Ovary (tissue), 3 donors: ENCODE measurements around the gene INPP5A.

Source experiments
- POLR2A ChIP-seq: fragments of 450-650 bp; IDR thresholded peaks from one replicate; pipeline ENCODE4 v1.6.1; 2017; ENCODE audit warnings: antibody characterized with exemption, mild to moderate bottlenecking, moderate library complexity
- TF ChIP-seq, protein P1 (sequence below), 3 donors: fragments of 450-650 bp in 2 of 3; fragments of 200-600 bp in 1 of 3; IDR thresholded peaks; one replicate each; pipeline versions ENCODE4 v1.5.1 to v1.8.0; 2016 to 2022; ENCODE audit warnings: antibody characterized with exemption in 3 of 3, mild to moderate bottlenecking in 1 of 3
- donor health status: DM: no; HTN: no; CAD: no.

DNA sequence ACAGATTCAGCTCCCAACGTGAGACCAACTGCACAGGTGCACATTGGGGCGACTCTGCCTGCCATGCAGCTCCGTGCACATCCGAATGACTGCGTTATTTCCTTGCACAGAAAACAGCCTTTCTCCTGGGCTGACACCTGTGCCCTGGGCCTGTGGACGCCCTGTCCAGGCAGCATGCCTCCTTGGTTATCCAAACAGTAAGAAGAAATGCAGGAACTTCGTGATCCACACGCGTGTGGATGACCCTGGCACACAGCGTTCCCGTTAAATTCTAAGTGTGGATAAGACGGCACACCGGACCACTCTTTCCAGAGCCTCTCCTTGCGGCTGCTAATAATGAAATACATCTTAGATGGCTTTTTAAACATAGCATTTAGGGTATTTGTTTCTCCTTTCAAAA lies 208.8 kb downstream of the INPP5A start:
- TF ChIP-seq POLR2A = no peak
- TF ChIP-seq, protein P1, sequence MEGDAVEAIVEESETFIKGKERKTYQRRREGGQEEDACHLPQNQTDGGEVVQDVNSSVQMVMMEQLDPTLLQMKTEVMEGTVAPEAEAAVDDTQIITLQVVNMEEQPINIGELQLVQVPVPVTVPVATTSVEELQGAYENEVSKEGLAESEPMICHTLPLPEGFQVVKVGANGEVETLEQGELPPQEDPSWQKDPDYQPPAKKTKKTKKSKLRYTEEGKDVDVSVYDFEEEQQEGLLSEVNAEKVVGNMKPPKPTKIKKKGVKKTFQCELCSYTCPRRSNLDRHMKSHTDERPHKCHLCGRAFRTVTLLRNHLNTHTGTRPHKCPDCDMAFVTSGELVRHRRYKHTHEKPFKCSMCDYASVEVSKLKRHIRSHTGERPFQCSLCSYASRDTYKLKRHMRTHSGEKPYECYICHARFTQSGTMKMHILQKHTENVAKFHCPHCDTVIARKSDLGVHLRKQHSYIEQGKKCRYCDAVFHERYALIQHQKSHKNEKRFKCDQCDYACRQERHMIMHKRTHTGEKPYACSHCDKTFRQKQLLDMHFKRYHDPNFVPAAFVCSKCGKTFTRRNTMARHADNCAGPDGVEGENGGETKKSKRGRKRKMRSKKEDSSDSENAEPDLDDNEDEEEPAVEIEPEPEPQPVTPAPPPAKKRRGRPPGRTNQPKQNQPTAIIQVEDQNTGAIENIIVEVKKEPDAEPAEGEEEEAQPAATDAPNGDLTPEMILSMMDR (IDR thresholded peaks at IDR 0.05) = no peak
